Ishikawa (cell line): ENCODE measurements around the gene MYCL.

Experiments used
- CEBPB ChIP-seq: IDR thresholded peaks from 2 replicates; pipeline ENCODE4 v1.6.1; 2012
- CREB1 ChIP-seq: IDR thresholded peaks from 2 replicates; pipeline ENCODE4 v1.6.1; 2012; ENCODE audit warnings: low read depth
- EGR1 ChIP-seq: IDR thresholded peaks from 2 replicates; pipeline ENCODE4 v1.6.1; 2012
- EP300 ChIP-seq: IDR thresholded peaks from 2 replicates; pipeline ENCODE4 v1.6.1; 2012; ENCODE audit warnings: borderline replicate concordance
- FOXM1 ChIP-seq: IDR thresholded peaks from 2 replicates; pipeline ENCODE4 v1.6.1; 2012; ENCODE audit warnings: low read depth, borderline replicate concordance
- MAX ChIP-seq: IDR thresholded peaks from 2 replicates; pipeline ENCODE4 v1.6.1; 2012
- NFIC ChIP-seq: IDR thresholded peaks from 2 replicates; pipeline ENCODE4 v1.6.1; 2012
- RAD21 ChIP-seq: IDR thresholded peaks from 2 replicates; pipeline ENCODE4 v1.6.1; 2012; ENCODE audit warnings: low read depth
- REST ChIP-seq: IDR thresholded peaks from 2 replicates; pipeline ENCODE4 v1.6.1; 2012; ENCODE audit warnings: low read depth, mild to moderate bottlenecking
- TAF1 ChIP-seq: IDR thresholded peaks from 2 replicates; pipeline ENCODE4 v1.6.1; 2012; ENCODE audit warnings: low read depth, mild to moderate bottlenecking
- TCF12 ChIP-seq: IDR thresholded peaks from 2 replicates; pipeline ENCODE4 v1.6.1; 2012; ENCODE audit warnings: low read depth
- TEAD4 ChIP-seq: IDR thresholded peaks from 2 replicates; pipeline ENCODE4 v1.6.1; 2012
- USF1 ChIP-seq: IDR thresholded peaks from 2 replicates; pipeline ENCODE4 v1.6.1; 2012
- YY1 ChIP-seq: IDR thresholded peaks from 2 replicates; pipeline ENCODE4 v1.6.1; 2012; ENCODE audit warnings: low read depth
- ZBTB7A ChIP-seq: IDR thresholded peaks from 2 replicates; pipeline ENCODE4 v1.6.1; 2012; ENCODE audit warnings: low read depth

Gene MYCL

GRCh38 chr1:39882152-39882551, 19.6 kb downstream of the MYCL start:
- no peak for TF ChIP-seq CREB1
- no peak for TF ChIP-seq FOXM1
- no peak for TF ChIP-seq REST
- TF ChIP-seq TCF12, result no peak
- TF ChIP-seq NFIC, result no peak
- TF ChIP-seq EGR1, result no peak
- no peak for TF ChIP-seq USF1
- TF ChIP-seq ZBTB7A, result no peak
- TF ChIP-seq TAF1, result no peak
- TF ChIP-seq MAX, result no peak
- TF ChIP-seq TEAD4, result no peak
- no peak for TF ChIP-seq YY1
- no peak for TF ChIP-seq EP300
- TF ChIP-seq RAD21, result no peak
- no peak for TF ChIP-seq CEBPB

- TF ChIP-seq FOXM1, result no peak
- TF ChIP-seq EGR1, result no peak
- no peak for TF ChIP-seq USF1
- no peak for TF ChIP-seq MAX
- TF ChIP-seq CREB1, result no peak
- TF ChIP-seq TCF12, result no peak
- no peak for TF ChIP-seq ZBTB7A
- no peak for TF ChIP-seq YY1
- TF ChIP-seq NFIC, result no peak
- TF ChIP-seq TEAD4, result no peak
- TF ChIP-seq CEBPB, result no peak
- TF ChIP-seq RAD21, result no peak
- TF ChIP-seq REST, result no peak
- no peak for TF ChIP-seq EP300
- TF ChIP-seq TAF1, result no peak
Observed at GRCh38 chr1:39877980-39878956, 23.4 kb downstream of the MYCL start.

GRCh38 chr1:39877231-39877778, 24.4 kb downstream of the MYCL start:
- no peak for TF ChIP-seq REST
- no peak for TF ChIP-seq TAF1
- no peak for TF ChIP-seq TCF12
- TF ChIP-seq MAX, result no peak
- TF ChIP-seq FOXM1, result no peak
- no peak for TF ChIP-seq ZBTB7A
- TF ChIP-seq EP300, result no peak

- TF ChIP-seq EGR1 (no peak), EP300 (no peak), TAF1 (no peak), CEBPB (no peak), MAX (no peak), TEAD4 (no peak), ZBTB7A (no peak), YY1 (no peak), NFIC (no peak), USF1 (no peak), RAD21 (no peak)
Observed at GRCh38 chr1:39876144-39876543, 25.6 kb downstream of the MYCL start.
